Kidney (tissue), 14 donors: ENCODE measurements around the gene CRHR1. TPM values are rescaled to one million over a fixed set of nuclear protein-coding genes. Genes with fewer than 3 reads are reported as not detected.

Experiments
- DNase-seq, 5 donors: peaks; one replicate each; pipeline ENCODE4 v3.0.0-alpha.2; 2013 to 2020
- FAIRE-seq: peaks from 2 replicates; lab custom pipeline; 2012; peaks lifted over from hg19 to GRCh38; lab: Jason Lieb, UNC
- H3K27ac ChIP-seq, 2 donors: one replicate each; pipeline ENCODE4 v1.7.0; 2013; ENCODE audit warnings: low read depth in 2 of 2, low read length in 2 of 2, inconsistent platforms in 1 of 2
- H3K27me3 ChIP-seq: one replicate; pipeline ENCODE4 v1.7.1; 2013; ENCODE audit warnings: low read length, inconsistent platforms; ENCODE audit not compliant: control insufficient read depth, insufficient read depth
- H3K36me3 ChIP-seq, 3 donors: one replicate each; pipeline versions ENCODE4 v1.7.0 to v1.7.1; 2013; ENCODE audit warnings: low read length in 3 of 3, control low read depth in 1 of 3, inconsistent platforms in 1 of 3; ENCODE audit not compliant: insufficient read depth in 3 of 3, control insufficient read depth in 2 of 3
- H3K4me1 ChIP-seq, 3 donors: one replicate each; pipeline versions ENCODE4 v1.7.0 to v1.7.1; 2013; ENCODE audit warnings: low read length in 3 of 3, inconsistent platforms in 1 of 3, low read depth in 1 of 3; ENCODE audit not compliant: control insufficient read depth in 2 of 3, insufficient read depth in 2 of 3
- H3K4me3 ChIP-seq, 3 donors: one replicate each; pipeline versions ENCODE4 v1.7.0 to v1.8.1; 2013; ENCODE audit warnings: low read length in 3 of 3, control low read depth in 1 of 3, inconsistent platforms in 1 of 3
- H3K9ac ChIP-seq, 3 donors: one replicate each; pipeline versions ENCODE4 v1.7.0 to v1.7.1; 2013; ENCODE audit warnings: low read length in 3 of 3, control low read depth in 1 of 3, inconsistent platforms in 1 of 3
- H3K9me3 ChIP-seq, 3 donors: one replicate each; pipeline versions ENCODE4 v1.7.0 to v1.7.1; 2013; ENCODE audit warnings: low read length in 3 of 3, control low read depth in 1 of 3, inconsistent platforms in 1 of 3; ENCODE audit not compliant: control insufficient read depth in 2 of 3, insufficient read depth in 1 of 3
- CTCF ChIP-seq: IDR thresholded peaks from 3 replicates; pipeline ENCODE4 v1.5.1; 2012; ENCODE audit warnings: mild to moderate bottlenecking, moderate library complexity, borderline replicate concordance; ENCODE audit not compliant: insufficient read depth; ENCODE audit errors: extremely low read depth
- intact Hi-C: fragments of 100-400 bp; cut with DNase I; formaldehyde crosslinking; loops from one replicate; pipeline ENCODE4 v1.11.1; 2022
- polyA plus RNA-seq: library from polyadenylated mRNA; stranded (reverse); fragments of 350-450 nt; fragmentation: Illumina TruSeq; extraction: RNeasy Lipid Tissue Mini Kit (QIAGEN cat#74804); gene quantifications from one replicate; pipeline ENCODE4 v1.2.3, GENCODE V29; 2014; ENCODE audit warnings: low read depth, low replicate concordance; ENCODE audit not compliant: insufficient read depth
- total RNA-seq: library from RNA; stranded (reverse); fragmentation: NEBNext Ultra II Directional; extraction: Animal tissue kit (Norgen Biotek cat#: 25700); gene quantifications from one replicate; pipeline ENCODE4 v1.2.1, GENCODE V29; 2021
- donor health status: control.
- donor health status: control.
- donor health status: control.
- donor health status: control.
- donor health status: control.
- donor health status: DM: yes; HTN: yes; CAD: no.
- donor health status: Normal renal cell carcinoma (clear cell type).

The CRHR1 gene
- total and polyA plus RNA-seq, 2 donors from 2014 or later, result not detected

- peak in 2 of 5 donors; percentile 12 to 58 for DNase-seq
- intact Hi-C loops, result no loop called here
- peaks cover 9% of the 10 kb centered on the region for H3K27me3 ChIP-seq
These were observed 6.3 kb downstream of the CRHR1 start for GRCh38 chr17:45790296-45790922.

GRCh38 chr17:45791041-45791582 is 7.0 kb downstream of the CRHR1 start:
- no peaks in the 10 kb centered on the region for H3K9me3 ChIP-seq
- no peak overlapping the region for H3K9ac ChIP-seq
- no peaks in the 10 kb centered on the region for H3K4me1 ChIP-seq
- no peak for DNase-seq
- H3K27me3 ChIP-seq, result peaks cover 6% of the 10 kb centered on the region
- no peaks in the 10 kb centered on the region for H3K36me3 ChIP-seq
- TF ChIP-seq CTCF, result no peak
- FAIRE-seq, result no peak
- H3K27ac ChIP-seq, result no peak overlapping the region
- no peak overlapping the region for H3K4me3 ChIP-seq
- intact Hi-C loops, result no loop called here

More at GRCh38 chr17:45790296-45790922, 6.3 kb downstream of the CRHR1 start:
- H3K9ac ChIP-seq, result no peak overlapping the region
- no peak overlapping the region for H3K4me3 ChIP-seq
- no peak overlapping the region for H3K27ac ChIP-seq
- FAIRE-seq, result no peak
- H3K4me1 ChIP-seq, result no peaks in the 10 kb centered on the region
- H3K36me3 ChIP-seq, result no peaks in the 10 kb centered on the region
- TF ChIP-seq CTCF, result no peak
- no peaks in the 10 kb centered on the region for H3K9me3 ChIP-seq

- peaks cover 6% of the 10 kb centered on the region for H3K27me3 ChIP-seq
- no peak for FAIRE-seq
These were observed 7.8 kb downstream of the CRHR1 start for GRCh38 chr17:45791935-45792334.

More at GRCh38 chr17:45791935-45792334, 7.8 kb downstream of the CRHR1 start:
- H3K9ac ChIP-seq, result no peak overlapping the region
- no peak overlapping the region for H3K4me3 ChIP-seq
- no peak overlapping the region for H3K27ac ChIP-seq
- intact Hi-C loops, result no loop called here
- no peak for TF ChIP-seq CTCF
- no peaks in the 10 kb centered on the region for H3K4me1 ChIP-seq
- no peaks in the 10 kb centered on the region for H3K36me3 ChIP-seq
- H3K9me3 ChIP-seq, result no peaks in the 10 kb centered on the region
- no peak for DNase-seq
